A673 (cell line): Measurements from ENCODE around the gene HNRNPC. TPM values are rescaled to one million over a fixed set of nuclear protein-coding genes. Genes with fewer than 3 reads are reported as not detected.
"Not testable (repeated sequence)": the region's sequence is repeated elsewhere in the genome, so short reads cannot be mapped to it uniquely, and the experiment has no call there.

Experiments
- BruUV-seq: library from RNA; stranded (reverse); fragments of 400-500 nt; replicated peaks from 2 replicates; lab custom pipeline; 2021; lab: Mats Ljungman, UMichigan
- CTCF ChIA-PET: fragments of 300-600 bp; sonication (Branson Sonifier 250); formaldehyde crosslinking; loops from one replicate; lab custom pipeline; 2022; ENCODE audit warnings: antibody characterized with exemption; lab: Charles Lee
- POLR2A ChIA-PET: fragments of 300-600 bp; sonication (Branson Sonifier 250); formaldehyde crosslinking; loops from one replicate; lab custom pipeline; 2022; ENCODE audit warnings: antibody characterized with exemption; ENCODE audit not compliant: low non-redundant PET; lab: Charles Lee
- DNase-seq: peaks from one replicate; pipeline ENCODE4 v3.0.0-alpha.2; 2015; ENCODE audit warnings: low spot score
- H3K27ac ChIP-seq: fragments of 200-600 bp; sonication (generic); 2 replicates; pipeline ENCODE4 v1.5.1; 2016; ENCODE audit warnings: mixed run types, low read depth, mild to moderate bottlenecking, mixed read lengths, antibody characterized with exemption, low read length; ENCODE audit not compliant: poor library complexity, severe bottlenecking
- H3K27me3 ChIP-seq: fragments of 200-600 bp; sonication (generic); replicated peaks from 2 replicates; pipeline ENCODE4 v1.6.1; 2017; ENCODE audit warnings: mixed run types, low read depth, mild to moderate bottlenecking, mixed read lengths, antibody characterized with exemption, low read length; ENCODE audit not compliant: insufficient read depth, poor library complexity
- H3K36me3 ChIP-seq: fragments of 200-600 bp; sonication (generic); 2 replicates; pipeline ENCODE4 v1.6.1; 2016; ENCODE audit warnings: mixed run types, mild to moderate bottlenecking, mixed read lengths, antibody characterized with exemption, low read length; ENCODE audit not compliant: insufficient read depth, poor library complexity, severe bottlenecking
- H3K4me1 ChIP-seq: fragments of 200-600 bp; sonication (generic); 2 replicates; pipeline ENCODE4 v1.6.1; 2017; ENCODE audit warnings: mixed run types, mild to moderate bottlenecking, mixed read lengths, antibody characterized with exemption, low read length; ENCODE audit not compliant: insufficient read depth, poor library complexity, severe bottlenecking
- H3K4me3 ChIP-seq: fragments of 200-600 bp; sonication (generic); 2 replicates; pipeline ENCODE4 v1.5.1; 2016; ENCODE audit warnings: low read depth, mixed run types, mild to moderate bottlenecking, mixed read lengths, low read length; ENCODE audit not compliant: poor library complexity, severe bottlenecking
- H3K9me3 ChIP-seq: fragments of 200-600 bp; sonication (generic); 2 replicates; pipeline ENCODE4 v1.6.1; 2016; ENCODE audit warnings: mixed run types, low read depth, mild to moderate bottlenecking, mixed read lengths, antibody characterized with exemption, low read length; ENCODE audit not compliant: poor library complexity, severe bottlenecking
- CTCF ChIP-seq: fragments of 300-800, 200-600 bp; sonication (generic); conservative IDR thresholded peaks from 2 replicates; pipeline ENCODE4 v1.5.1; 2017; ENCODE audit warnings: low read depth, mild to moderate bottlenecking, antibody characterized with exemption, low read length, moderate library complexity, mixed read lengths
- EZH2 ChIP-seq: fragments of 200-600 bp; sonication (generic); IDR thresholded peaks from 2 replicates; pipeline ENCODE4 v1.6.1; 2017; ENCODE audit warnings: borderline replicate concordance, low read depth, mild to moderate bottlenecking, mixed read lengths, antibody characterized with exemption, low read length; ENCODE audit not compliant: poor library complexity, severe bottlenecking
- intact Hi-C: fragments of 100-400 bp; cut with micrococcal nuclease; formaldehyde crosslinking; loops from one replicate; pipeline ENCODE4 v1.10.0; 2022; ENCODE audit not compliant: unreplicated experiment
- total RNA-seq: library from RNA; stranded (reverse); gene quantifications from 2 replicates; pipeline ENCODE4 v1.2.3, GENCODE V29; 2021

Gene HNRNPC
- total RNA-seq, 1 experiment from 2014 or later: 949 TPM

- no peaks in the 10 kb centered on the region for H3K27me3 ChIP-seq
- H3K27ac ChIP-seq: peak overlapping the region; percentile 40
- DNase-seq: no peak
- H3K4me3 ChIP-seq: no peak overlapping the region
- CTCF ChIA-PET: no interaction called here
- POLR2A ChIA-PET: no interaction called here
- intact Hi-C loops: no loop called here
- TF ChIP-seq EZH2 (no peak), CTCF (no peak)
- no peaks in the 10 kb centered on the region for H3K9me3 ChIP-seq
- H3K36me3 ChIP-seq: peaks cover 97% of the 10 kb centered on the region
- BruUV-seq: no TSS peak
- H3K4me1 ChIP-seq: peaks cover 45% of the 10 kb centered on the region
Observed at GRCh38 chr14:21257394-21257909, 11.8 kb downstream of the HNRNPC start.

- no TSS peak for BruUV-seq
- H3K4me1 ChIP-seq: peaks cover 38% of the 10 kb centered on the region
- H3K9me3 ChIP-seq: no peaks in the 10 kb centered on the region
- peak overlapping the region; percentile 40 for H3K27ac ChIP-seq
- H3K27me3 ChIP-seq: no peaks in the 10 kb centered on the region
- CTCF ChIA-PET: no interaction called here
- H3K36me3 ChIP-seq: peaks cover 97% of the 10 kb centered on the region
- intact Hi-C loops: no loop called here
- POLR2A ChIA-PET: no interaction called here
- H3K4me3 ChIP-seq: no peak overlapping the region
- no peak for DNase-seq
- TF ChIP-seq EZH2: no peak
- TF ChIP-seq CTCF: no peak
Observed at GRCh38 chr14:21256539-21257393, 12.5 kb downstream of the HNRNPC start.

- H3K4me3 ChIP-seq, DNase-seq, POLR2A ChIA-PET, BruUV-seq, H3K27me3 ChIP-seq, H3K9me3 ChIP-seq, intact Hi-C loops, H3K27ac ChIP-seq, CTCF ChIA-PET: not testable (repeated sequence)
- peaks cover 97% of the 10 kb centered on the region for H3K36me3 ChIP-seq
- H3K4me1 ChIP-seq: peaks cover 35% of the 10 kb centered on the region
Observed at GRCh38 chr14:21256102-21256447, 13.2 kb downstream of the HNRNPC start.
